Measurements from ENCODE around the gene STARD4. TPM values are rescaled to one million over a fixed set of nuclear protein-coding genes. Genes with fewer than 3 reads are reported as not detected.

Gene STARD4
- total RNA-seq, 2 experiments from 2014 or later = 33.7 to 37.4 TPM

DNA sequence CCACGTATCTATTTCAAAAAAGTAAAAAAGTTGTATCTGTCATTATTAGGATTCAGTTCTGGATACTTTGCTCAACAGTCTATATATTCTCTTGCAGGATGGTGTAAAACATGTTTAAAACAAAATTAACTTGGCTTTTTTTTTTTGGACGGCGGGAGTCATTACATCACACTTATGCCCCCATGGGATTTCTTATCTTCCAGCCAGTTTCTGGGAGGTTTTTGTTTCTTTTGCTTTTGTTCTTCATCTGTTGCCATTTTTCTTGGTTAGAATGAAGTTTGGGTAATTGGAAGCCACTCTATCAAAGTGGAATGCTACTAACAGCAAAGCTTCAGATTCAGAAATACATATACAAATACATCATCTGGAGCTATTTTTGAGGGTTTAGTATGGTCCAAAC is 1.8 kb upstream of the STARD4 start:
- H3K36me3 Mint-ChIP-seq (ENCODE audit: low read depth) = peaks cover 5% of the 10 kb centered on the region
- peaks cover 46% of the 10 kb centered on the region for H3K4me1 Mint-ChIP-seq
- DNase-seq = no peak
- no peak overlapping the region for H3K27ac Mint-ChIP-seq
- no peaks in the 10 kb centered on the region for H3K27me3 Mint-ChIP-seq
- CTCF ChIA-PET = interaction anchor here (1.2 to 2.9 kb wide), 2 partner anchors 10 to 17 kb away, joined by 4 to 11 read pairs; no protein-coding TSS in a partner anchor
- no peak overlapping the region for H3K4me3 Mint-ChIP-seq
- no peaks in the 10 kb centered on the region for H3K9me3 Mint-ChIP-seq
- POLR2A ChIA-PET = no interaction called here

DNA sequence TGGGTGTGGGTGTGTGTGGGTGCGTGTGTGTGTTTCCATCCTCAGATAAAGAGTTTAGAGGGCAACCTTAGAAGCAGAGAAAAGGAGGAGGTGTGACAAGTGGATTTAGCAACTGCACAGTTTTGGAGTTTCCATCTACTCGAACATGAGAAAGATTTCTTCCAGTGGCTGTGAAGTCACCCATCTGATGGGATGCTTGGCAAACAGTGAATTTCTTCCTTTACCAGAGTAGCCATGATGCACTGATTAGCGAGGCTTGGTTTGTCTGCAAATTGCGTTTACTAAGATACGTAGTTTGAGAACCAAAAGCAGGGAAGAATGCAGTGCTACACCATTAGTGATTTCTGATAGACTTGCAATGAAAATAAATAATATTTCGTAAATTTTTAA is 791 bp upstream of the STARD4 start:
- CTCF ChIA-PET = interaction anchor here (0.7 to 3.5 kb wide), 5 partner anchors 7 to 22 kb away, joined by 3 to 12 read pairs (median 4); no protein-coding TSS in a partner anchor
- H3K9me3 Mint-ChIP-seq = no peaks in the 10 kb centered on the region
- no peaks in the 10 kb centered on the region for H3K27me3 Mint-ChIP-seq
- H3K27ac Mint-ChIP-seq = peak overlapping the region; percentile 91
- POLR2A ChIA-PET = no interaction called here
- H3K4me3 Mint-ChIP-seq = peak overlapping the region; percentile 82
- peaks cover 5% of the 10 kb centered on the region for H3K36me3 Mint-ChIP-seq (ENCODE audit: low read depth)
- H3K4me1 Mint-ChIP-seq = peaks cover 53% of the 10 kb centered on the region
- DNase-seq = no peak

DNA sequence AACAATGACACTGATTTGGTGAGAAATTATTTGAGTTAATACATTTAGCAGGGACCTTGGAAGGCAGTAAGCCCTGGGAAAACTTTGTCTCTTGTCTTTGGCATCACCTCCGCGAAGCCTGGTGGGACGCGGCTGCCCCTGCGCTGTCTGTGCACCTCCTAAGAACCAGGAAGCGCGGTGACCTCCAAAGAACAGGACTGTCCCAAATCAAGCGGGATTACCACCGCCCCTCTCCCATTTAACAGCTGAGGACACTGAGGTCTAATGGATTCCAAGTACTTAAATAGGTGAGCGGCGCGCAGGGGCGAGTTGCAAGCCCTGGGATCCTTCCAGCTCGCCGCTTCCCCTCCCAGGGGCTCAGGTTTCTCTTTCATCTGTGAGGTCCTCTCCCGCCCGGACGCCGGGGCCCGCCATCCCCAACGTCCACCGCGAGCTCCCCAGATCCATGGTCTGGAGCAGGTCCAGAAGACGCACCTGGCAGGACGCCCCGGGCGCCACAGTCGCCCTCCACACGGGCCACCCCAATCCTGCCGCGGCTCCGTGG is 432 bp downstream of the STARD4 start:
- no peaks in the 10 kb centered on the region for H3K27me3 Mint-ChIP-seq
- peaks cover 5% of the 10 kb centered on the region for H3K36me3 Mint-ChIP-seq (ENCODE audit: low read depth)
- peak overlapping the region; percentile 82 for H3K4me3 Mint-ChIP-seq
- H3K4me1 Mint-ChIP-seq = peaks cover 60% of the 10 kb centered on the region
- H3K9me3 Mint-ChIP-seq = no peaks in the 10 kb centered on the region
- peak overlapping the region; percentile 91 for H3K27ac Mint-ChIP-seq
- DNase-seq = no peak
- ChIA-PET POLR2A (no interaction called here), CTCF (interaction anchor here (0.9 to 3.5 kb wide), 5 partner anchors 9 to 23 kb away, joined by 3 to 12 read pairs (median 4); no protein-coding TSS in a partner anchor)

GRCh38 chr5:111511174-111511830 is 1.0 kb downstream of the STARD4 start:
- H3K27me3 Mint-ChIP-seq = no peaks in the 10 kb centered on the region
- CTCF ChIA-PET = interaction anchor here (0.9 to 3.5 kb wide), 3 partner anchors 11 to 24 kb away, joined by 3 to 12 read pairs (median 4); no protein-coding TSS in a partner anchor
- H3K4me3 Mint-ChIP-seq = peak overlapping the region; percentile 82

GRCh38 chr5:111509119-111509518 is 3.2 kb downstream of the STARD4 start:
- peak overlapping the region; percentile 9 for H3K4me3 Mint-ChIP-seq
- ChIA-PET POLR2A (no interaction called here), CTCF (interaction anchor here (1.0 to 1.7 kb wide), 4 partner anchors 9 to 36 kb away, joined by 3 to 5 read pairs (median 4); no protein-coding TSS in a partner anchor)
- H3K27me3 Mint-ChIP-seq = no peaks in the 10 kb centered on the region
- peaks cover 17% of the 10 kb centered on the region for H3K36me3 Mint-ChIP-seq (ENCODE audit: low read depth)
- H3K27ac Mint-ChIP-seq = no peak overlapping the region
- no peak for DNase-seq
- no peaks in the 10 kb centered on the region for H3K9me3 Mint-ChIP-seq
- H3K4me1 Mint-ChIP-seq = peaks cover 61% of the 10 kb centered on the region

More at GRCh38 chr5:111511174-111511830, 1.0 kb downstream of the STARD4 start:
- no peaks in the 10 kb centered on the region for H3K9me3 Mint-ChIP-seq
- peaks cover 58% of the 10 kb centered on the region for H3K4me1 Mint-ChIP-seq
- POLR2A ChIA-PET = no interaction called here
- H3K27ac Mint-ChIP-seq = peak overlapping the region; percentile 91
- DNase-seq = no peak
- peaks cover 8% of the 10 kb centered on the region for H3K36me3 Mint-ChIP-seq (ENCODE audit: low read depth)

- no peak overlapping the region for H3K4me3 Mint-ChIP-seq
- CTCF ChIA-PET = interaction anchor here (0.8 to 1.7 kb wide), 4 partner anchors 9 to 657 kb away, joined by 3 to 5 read pairs (median 3); no protein-coding TSS in a partner anchor
- POLR2A ChIA-PET = no interaction called here
- H3K27me3 Mint-ChIP-seq = no peaks in the 10 kb centered on the region
- no peak overlapping the region for H3K27ac Mint-ChIP-seq
- peaks cover 17% of the 10 kb centered on the region for H3K36me3 Mint-ChIP-seq (ENCODE audit: low read depth)
- peaks cover 45% of the 10 kb centered on the region for H3K4me1 Mint-ChIP-seq
- H3K9me3 Mint-ChIP-seq = no peaks in the 10 kb centered on the region
- no peak for DNase-seq
These were observed 5.1 kb downstream of the STARD4 start for GRCh38 chr5:111507276-111507675.

GRCh38 chr5:111505096-111505495 is 7.2 kb downstream of the STARD4 start:
- H3K36me3 Mint-ChIP-seq (ENCODE audit: low read depth) = peaks cover 24% of the 10 kb centered on the region
- peaks cover 29% of the 10 kb centered on the region for H3K4me1 Mint-ChIP-seq
- DNase-seq = no peak
- H3K9me3 Mint-ChIP-seq = no peaks in the 10 kb centered on the region
- H3K27me3 Mint-ChIP-seq = no peaks in the 10 kb centered on the region
- H3K27ac Mint-ChIP-seq = no peak overlapping the region
- POLR2A ChIA-PET = no interaction called here
- no peak overlapping the region for H3K4me3 Mint-ChIP-seq
- CTCF ChIA-PET = interaction anchor here (1.5 to 2.8 kb wide), 3 partner anchors 9 to 26 kb away, joined by 5 to 7 read pairs (median 6); no protein-coding TSS in a partner anchor

- no peaks in the 10 kb centered on the region for H3K9me3 Mint-ChIP-seq
- ChIA-PET CTCF (no interaction called here), POLR2A (no interaction called here)
- H3K4me3 Mint-ChIP-seq = no peak overlapping the region
- H3K4me1 Mint-ChIP-seq = peaks cover 26% of the 10 kb centered on the region
- no peaks in the 10 kb centered on the region for H3K27me3 Mint-ChIP-seq
- H3K36me3 Mint-ChIP-seq (ENCODE audit: low read depth) = peaks cover 42% of the 10 kb centered on the region
- no peak for DNase-seq
- no peak overlapping the region for H3K27ac Mint-ChIP-seq
These were observed 9.4 kb downstream of the STARD4 start for GRCh38 chr5:111502956-111503355.

DNA sequence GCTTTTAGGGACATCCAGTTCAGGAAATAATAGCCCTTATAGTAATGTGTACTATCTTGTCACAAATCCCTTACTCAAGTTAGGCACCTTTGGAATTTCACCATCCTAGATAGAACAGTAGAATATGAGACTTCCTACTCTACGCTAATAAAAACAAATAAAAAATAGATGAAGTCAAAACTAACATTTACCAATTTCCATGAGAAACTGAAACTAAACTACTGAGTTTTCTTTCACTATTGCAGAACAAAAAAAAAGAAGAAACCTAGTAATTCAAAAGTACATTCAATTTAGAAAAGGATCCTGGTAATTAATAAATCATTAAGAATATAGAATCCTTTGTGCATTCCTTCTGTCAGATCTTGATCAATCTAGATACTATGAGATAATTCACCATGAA is 14.0 kb downstream of the STARD4 start:
- Mint-ChIP-seq H3K27ac (peak overlapping the region; percentile 81), H3K4me1 (peaks cover 27% of the 10 kb centered on the region), H3K4me3 (peak overlapping the region; percentile 17), H3K27me3 (no peaks in the 10 kb centered on the region), H3K9me3 (no peaks in the 10 kb centered on the region), H3K36me3 (ENCODE audit: low read depth) (peaks cover 57% of the 10 kb centered on the region)
- POLR2A ChIA-PET = no interaction called here
- CTCF ChIA-PET = interaction anchor here (1.0 kb wide), 1 partner anchor 9 kb away, joined by 3 read pairs; no protein-coding TSS in a partner anchor
- DNase-seq = no peak

DNA sequence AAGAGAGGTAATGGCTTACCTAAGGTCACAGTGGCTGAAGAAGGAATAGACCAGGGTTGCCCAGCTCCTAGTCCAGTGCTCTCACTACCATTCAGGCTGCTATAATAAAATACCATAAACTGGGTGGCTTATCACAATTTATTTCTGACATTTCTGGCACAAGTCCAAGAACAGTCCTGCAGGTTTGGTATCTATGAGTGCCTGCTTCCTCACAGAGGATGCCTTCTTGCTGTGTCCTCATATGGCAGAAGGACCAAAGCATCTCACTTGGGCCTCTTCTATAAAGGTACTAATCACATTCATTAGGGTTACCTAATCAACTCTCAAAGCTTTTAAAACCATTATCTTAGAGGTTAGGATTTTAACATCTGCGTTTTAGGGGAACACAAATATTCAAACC is 17.2 kb downstream of the STARD4 start:
- POLR2A ChIA-PET = no interaction called here
- Mint-ChIP-seq H3K4me1 (peaks cover 31% of the 10 kb centered on the region), H3K9me3 (no peaks in the 10 kb centered on the region), H3K4me3 (no peak overlapping the region), H3K27ac (no peak overlapping the region), H3K27me3 (no peaks in the 10 kb centered on the region), H3K36me3 (ENCODE audit: low read depth) (peaks cover 51% of the 10 kb centered on the region)
- CTCF ChIA-PET = interaction anchor here (1.4 kb wide), 1 partner anchor 10 kb away, joined by 6 read pairs; no protein-coding TSS in a partner anchor
- DNase-seq = no peak

GRCh38 chr5:111494355-111494999 is 17.9 kb downstream of the STARD4 start:
- H3K4me3 Mint-ChIP-seq = no peak overlapping the region
- ChIA-PET POLR2A (no interaction called here), CTCF (interaction anchor here (0.9 to 1.4 kb wide), 4 partner anchors 10 to 37 kb away, joined by 3 to 6 read pairs (median 4); no protein-coding TSS in a partner anchor)
- no peak for DNase-seq
- H3K9me3 Mint-ChIP-seq = no peaks in the 10 kb centered on the region
- H3K4me1 Mint-ChIP-seq = peaks cover 27% of the 10 kb centered on the region
- H3K36me3 Mint-ChIP-seq (ENCODE audit: low read depth) = peaks cover 46% of the 10 kb centered on the region
- no peaks in the 10 kb centered on the region for H3K27me3 Mint-ChIP-seq
- H3K27ac Mint-ChIP-seq = peak overlapping the region; percentile 76

DNA sequence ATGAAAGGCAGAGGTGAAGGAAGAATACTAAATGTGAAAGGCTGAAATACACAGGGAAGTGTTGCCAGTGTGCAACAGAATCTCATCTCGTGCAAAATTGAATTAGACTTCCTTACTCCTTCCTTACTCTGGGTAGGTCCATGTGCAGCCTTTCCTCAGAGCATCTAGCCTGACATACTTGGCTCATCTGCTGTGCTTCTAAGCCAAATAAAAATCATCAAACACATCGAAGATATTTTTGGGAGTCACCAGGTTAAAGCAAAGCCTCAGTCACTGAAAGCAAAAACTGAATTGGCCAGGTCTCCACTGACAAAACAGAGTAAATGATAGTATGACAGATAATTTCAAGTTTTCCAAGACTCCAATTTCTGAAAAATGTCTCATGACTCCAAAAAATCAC is 19.3 kb downstream of the STARD4 start:
- H3K27ac Mint-ChIP-seq = peak overlapping the region; percentile 33
- peaks cover 17% of the 10 kb centered on the region for H3K4me1 Mint-ChIP-seq
- H3K27me3 Mint-ChIP-seq = no peaks in the 10 kb centered on the region
- ChIA-PET POLR2A (no interaction called here), CTCF (interaction anchor here (1.7 kb wide), 1 partner anchor 16 kb away, joined by 5 read pairs; no protein-coding TSS in a partner anchor)
- DNase-seq = no peak
- H3K9me3 Mint-ChIP-seq = no peaks in the 10 kb centered on the region
- H3K4me3 Mint-ChIP-seq = no peak overlapping the region
- peaks cover 38% of the 10 kb centered on the region for H3K36me3 Mint-ChIP-seq (ENCODE audit: low read depth)

- CTCF ChIA-PET = interaction anchor here (1.0 kb wide), 1 partner anchor 11 kb away, joined by 3 read pairs; no protein-coding TSS in a partner anchor
- H3K27ac Mint-ChIP-seq = no peak overlapping the region
- no peaks in the 10 kb centered on the region for H3K27me3 Mint-ChIP-seq
These were observed 24.0 kb downstream of the STARD4 start for GRCh38 chr5:111488353-111488752.

More at GRCh38 chr5:111488353-111488752, 24.0 kb downstream of the STARD4 start:
- Mint-ChIP-seq H3K9me3 (no peaks in the 10 kb centered on the region), H3K4me3 (no peak overlapping the region), H3K4me1 (peaks cover 6% of the 10 kb centered on the region), H3K36me3 (ENCODE audit: low read depth) (peaks cover 42% of the 10 kb centered on the region)
- POLR2A ChIA-PET = no interaction called here
- no peak for DNase-seq

Data from activated CD4-positive, alpha-beta T cell treated with anti-CD3 and anti-CD28 coated beads, Interleukin-2, amount 10 ng/mL, durations not matched to agents 7 days and 5 days (primary cell).